GM18511 (cell line): ENCODE measurements around the gene C14orf39.

Experiments used
- ATAC-seq: cut with Tn5 transposase; IDR thresholded peaks from one replicate; pipeline ENCODE4 v1.9.1; 2021; ENCODE audit warnings: mild to moderate bottlenecking, moderate library complexity; ENCODE audit not compliant: unreplicated experiment

The C14orf39 gene

GRCh38 chr14:60485598-60486251, at the start of gene C14orf39:
C14orf39 (minus strand) TSS chr14:60486063; CDS start chr14:60485078, 985 bp downstream.
- ATAC-seq: no peak

DNA sequence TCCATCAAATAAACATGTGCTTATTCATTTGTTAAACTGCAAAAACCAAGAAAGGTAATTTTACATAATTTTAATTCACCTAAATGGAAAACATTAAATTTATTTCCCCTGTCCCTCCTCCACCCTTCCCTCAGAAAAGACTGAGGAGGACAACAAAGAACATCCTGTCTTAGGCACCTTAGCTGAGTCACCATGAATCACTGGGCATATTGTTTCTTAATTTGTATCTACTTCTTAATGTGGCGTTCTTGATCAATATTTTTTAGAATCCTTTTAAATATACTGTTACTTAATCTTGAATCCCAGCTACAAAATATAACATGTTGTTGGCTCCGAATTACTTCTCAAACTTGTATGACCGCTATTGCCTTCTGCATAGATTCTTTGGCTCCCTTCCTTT, 46.6 kb upstream of the C14orf39 start:
- no peak for ATAC-seq

DNA sequence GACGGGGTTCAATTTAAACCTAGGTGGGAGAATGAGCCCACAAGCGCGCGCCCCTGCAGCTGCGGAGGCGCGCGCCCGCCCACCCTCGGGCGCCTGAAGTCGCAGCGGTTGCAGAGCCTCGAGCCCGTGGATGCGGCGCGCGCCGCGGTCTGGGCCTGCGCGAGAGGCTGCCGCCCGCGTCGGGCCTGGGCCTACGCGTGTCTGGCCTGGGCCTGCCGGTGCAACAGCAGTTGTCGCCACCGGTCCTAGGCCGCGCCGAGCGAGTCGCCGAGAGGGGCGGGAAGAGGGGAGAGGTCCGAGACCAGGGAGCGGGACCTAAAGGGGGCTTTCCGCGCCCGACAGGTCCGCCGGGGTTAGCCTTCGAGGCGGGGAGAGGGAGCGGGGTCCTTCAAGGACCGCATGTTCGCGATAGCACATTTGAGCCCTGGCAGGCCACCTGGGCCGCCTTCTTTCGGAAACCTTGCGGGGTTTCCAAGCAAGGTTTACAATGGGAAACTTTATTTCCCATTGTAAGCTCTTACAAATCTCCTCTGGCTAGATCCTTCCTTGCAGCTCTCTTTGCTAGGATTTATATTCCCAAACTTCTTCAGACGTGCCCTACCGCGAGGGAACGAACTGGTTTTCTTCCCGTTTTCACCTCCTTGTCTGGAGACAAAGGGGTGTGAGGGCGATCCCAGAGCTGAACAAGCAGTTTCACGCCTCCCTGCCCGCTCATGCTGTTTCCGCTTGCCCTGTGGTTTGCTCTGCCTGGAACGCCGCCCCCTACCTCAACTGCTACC, 29.8 kb upstream of the C14orf39 start:
- ATAC-seq: no peak

DNA sequence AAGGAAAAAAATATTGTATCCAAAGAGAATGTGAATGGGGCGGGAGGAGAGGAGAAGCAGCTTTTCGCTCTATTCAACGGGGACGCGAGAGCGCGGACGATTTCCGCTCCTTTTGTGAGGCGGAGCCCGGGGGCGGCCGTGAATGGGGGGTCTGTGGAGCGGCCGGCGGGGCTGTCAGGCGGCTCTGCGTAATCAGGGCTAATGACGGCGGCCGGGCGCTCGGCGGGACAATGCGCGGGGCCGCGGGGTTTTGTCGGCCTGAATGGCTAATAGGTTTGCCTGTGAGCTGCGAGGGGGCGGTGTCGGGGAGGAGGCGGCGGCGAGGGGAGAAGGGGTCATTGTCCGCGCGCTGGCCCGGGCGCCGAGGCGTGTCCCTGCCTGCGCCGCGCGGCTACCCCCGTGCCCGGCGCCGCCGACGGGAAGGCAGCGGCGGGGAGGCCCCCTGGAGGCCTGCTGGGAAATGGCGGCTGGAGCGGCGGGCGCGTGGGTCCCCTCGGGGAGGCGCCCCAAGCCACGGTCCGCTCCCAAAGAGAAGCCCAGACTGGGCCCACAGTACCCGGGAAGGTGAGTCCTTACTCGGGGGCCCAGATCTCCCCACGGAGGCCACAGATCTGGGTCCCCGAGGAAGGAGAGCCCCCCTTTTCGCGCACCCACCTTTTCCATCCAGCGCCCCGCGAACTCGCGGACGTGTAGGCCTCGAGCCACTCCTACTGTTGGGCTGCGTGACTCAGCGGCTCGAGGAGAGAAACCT, 29.1 kb upstream of the C14orf39 start:
- ATAC-seq: peak; percentile 66

DNA sequence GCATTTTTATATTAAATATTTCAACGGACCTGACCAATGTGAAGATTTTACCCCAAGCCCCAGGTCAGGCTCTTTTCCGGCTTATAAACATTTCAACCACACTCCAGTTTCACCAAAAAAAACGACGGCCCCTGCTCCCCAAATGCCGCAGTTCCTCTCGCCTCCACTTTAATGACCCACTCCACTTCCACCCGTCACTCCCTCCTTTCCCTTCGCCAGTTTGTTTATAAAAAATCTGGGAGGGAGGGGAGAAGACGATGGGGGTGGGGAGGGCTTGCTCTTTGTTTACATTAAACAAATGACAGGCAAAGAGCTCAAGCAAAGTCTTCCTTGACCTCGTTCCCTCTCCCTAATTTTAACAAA, 28.5 kb upstream of the C14orf39 start:
- ATAC-seq: no peak

DNA sequence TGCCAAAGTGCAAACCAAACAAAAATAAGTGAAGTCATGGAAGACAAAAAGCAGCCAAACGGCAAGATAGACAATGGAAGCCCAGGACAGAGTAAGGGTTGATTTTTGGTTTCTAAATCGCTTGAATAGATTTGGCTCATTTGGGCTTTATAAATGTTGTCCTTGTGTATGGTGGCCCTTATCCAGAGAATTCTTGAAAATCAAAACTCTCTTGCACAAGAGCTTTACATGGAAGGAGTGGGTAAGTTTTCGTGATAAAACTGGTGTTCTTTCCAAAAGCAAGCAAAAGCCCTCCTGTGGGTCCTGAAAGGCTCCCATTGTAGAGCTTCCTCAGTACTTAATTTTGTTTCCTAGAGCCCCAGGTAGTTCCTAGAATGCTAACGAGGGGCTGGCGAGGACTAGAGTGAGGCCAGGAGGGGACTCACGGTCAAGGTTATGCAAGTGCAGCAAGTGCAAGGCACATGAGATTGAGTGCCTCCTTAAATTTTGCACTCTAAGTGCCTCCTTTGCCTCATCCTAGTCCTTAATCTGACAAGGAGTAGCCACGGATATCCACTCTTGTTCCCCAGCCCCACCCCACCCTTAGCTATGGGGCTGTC, 27.2 kb upstream of the C14orf39 start:
- ATAC-seq: no peak

GRCh38 chr14:60512126-60512525, 26.3 kb upstream of the C14orf39 start:
- no peak for ATAC-seq

- ATAC-seq: no peak
Observed at GRCh38 chr14:60510951-60511599, 25.2 kb upstream of the C14orf39 start.

DNA sequence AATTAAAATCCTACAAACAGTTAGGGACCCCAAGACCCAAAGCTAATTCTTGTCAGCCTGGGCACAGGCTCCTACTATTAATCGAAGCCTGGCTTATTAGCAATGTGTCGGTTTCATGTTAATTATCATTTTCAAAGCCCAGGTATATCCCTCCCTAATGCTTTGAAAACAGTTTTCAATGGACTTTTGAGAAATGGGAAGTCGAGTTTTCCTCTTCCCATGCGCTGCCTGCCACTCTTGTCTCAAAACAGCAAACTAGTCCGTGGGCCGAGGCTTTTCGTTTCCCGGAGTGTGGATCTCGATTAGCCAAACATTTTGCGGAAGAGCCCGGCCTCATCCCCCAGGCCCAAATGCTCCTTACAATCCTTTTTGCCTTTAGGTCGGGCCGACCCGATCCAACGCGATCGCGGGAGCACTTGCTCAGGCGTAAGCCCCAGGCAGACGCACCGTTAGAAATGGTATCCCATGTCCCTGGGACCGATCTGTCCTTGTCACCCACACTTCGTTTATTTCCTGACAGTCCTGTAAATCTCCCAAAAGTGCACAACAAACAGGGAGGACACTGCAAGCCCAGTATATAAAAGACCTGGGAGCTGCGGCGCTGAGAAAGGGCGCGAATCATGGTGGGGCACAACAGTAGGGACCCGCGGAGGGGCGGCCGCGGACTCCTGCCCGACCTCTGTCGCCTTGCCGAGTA, 24.5 kb upstream of the C14orf39 start:
- ATAC-seq: no peak

DNA sequence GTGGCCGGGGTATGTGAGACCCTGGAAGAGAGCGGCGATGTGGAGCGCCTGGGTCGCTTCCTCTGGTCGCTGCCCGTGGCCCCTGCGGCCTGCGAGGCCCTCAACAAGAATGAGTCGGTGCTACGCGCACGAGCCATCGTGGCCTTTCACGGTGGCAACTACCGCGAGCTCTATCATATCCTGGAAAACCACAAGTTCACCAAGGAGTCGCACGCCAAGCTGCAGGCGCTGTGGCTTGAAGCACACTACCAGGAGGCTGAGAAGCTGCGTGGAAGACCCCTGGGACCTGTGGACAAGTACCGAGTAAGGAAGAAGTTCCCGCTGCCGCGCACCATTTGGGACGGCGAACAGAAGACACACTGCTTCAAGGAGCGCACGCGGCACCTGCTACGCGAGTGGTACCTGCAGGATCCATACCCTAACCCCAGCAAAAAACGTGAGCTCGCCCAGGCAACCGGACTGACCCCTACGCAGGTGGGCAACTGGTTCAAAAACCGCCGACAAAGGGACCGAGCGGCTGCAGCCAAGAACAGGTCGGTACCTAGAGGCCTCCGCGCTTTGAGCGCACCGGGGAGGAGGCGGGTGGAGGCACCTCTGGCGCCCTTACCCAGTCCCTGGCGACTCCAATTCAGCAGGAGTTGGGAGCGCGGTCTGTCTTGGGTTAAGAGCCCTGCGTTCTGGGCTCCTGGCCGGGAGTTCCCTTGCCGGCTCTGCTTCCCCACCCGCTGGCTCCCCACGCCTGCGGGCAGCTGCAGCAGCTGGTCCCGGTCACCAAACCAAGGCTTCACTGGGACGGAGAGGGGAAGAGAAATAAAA, 23.8 kb upstream of the C14orf39 start:
- ATAC-seq: no peak

GRCh38 chr14:60508707-60509437, 23.0 kb upstream of the C14orf39 start, which contains the start of gene SIX6:
SIX6 (plus strand) TSS chr14:60509146; CDS start chr14:60509399, 253 bp downstream.
- ATAC-seq: no peak

DNA sequence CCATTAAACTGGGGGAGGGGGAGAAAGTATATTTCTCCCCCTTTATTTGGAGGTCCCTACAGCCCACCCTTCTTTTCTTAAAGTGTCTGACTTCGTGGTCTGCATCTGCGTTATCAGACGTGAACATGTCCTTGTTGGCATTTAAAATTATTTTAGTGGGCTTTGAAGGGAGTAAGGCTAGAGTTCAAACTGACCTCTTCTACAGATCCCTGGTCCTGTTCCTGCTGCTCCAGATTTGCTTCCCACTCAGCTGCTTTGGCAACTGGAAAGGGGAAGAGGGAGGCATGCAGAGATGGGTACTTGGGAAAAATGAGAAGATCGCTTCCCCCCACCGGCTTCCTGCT, 22.5 kb upstream of the C14orf39 start:
- ATAC-seq: no peak

DNA sequence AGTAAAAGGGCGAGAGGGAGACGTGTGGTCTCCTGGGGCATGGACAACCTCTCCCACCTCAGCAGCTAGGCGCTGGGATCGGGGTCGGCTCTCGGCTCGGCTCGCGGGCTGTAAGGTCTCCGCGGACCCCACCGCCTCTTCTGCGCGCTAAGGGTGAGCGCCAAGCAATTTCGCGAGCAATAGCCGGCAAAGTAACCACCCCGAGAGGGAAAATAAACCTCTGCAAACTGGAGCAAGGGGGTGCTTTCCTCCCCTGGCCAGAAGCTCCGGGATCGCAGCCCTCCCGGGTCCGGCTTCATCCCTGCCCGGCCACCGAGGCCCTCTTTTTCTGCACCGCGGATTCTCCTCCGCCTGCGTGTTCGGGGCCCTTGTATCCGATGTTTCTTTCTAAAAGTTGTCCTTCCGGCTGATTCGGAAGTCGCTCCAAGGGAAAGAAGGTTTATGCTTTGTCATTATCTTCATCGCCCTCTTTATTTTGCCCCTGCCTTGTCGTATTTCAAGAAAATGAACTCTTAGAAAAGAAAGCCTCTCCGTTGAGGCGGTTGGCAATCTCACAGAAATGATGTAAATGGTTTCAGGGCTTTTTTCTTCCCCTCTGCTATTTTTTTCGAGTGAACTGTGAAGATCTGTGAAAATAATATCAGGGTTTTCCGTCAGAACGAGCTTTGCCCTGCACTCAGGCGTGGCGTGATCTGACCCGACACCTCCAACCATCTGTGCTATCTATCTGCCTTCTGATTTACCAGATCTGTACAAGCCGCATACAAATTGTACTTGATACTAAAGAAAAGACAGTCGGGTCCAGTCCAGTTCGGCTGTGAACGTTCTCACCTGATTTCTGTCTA, 21.3 kb upstream of the C14orf39 start:
- no peak for ATAC-seq

DNA sequence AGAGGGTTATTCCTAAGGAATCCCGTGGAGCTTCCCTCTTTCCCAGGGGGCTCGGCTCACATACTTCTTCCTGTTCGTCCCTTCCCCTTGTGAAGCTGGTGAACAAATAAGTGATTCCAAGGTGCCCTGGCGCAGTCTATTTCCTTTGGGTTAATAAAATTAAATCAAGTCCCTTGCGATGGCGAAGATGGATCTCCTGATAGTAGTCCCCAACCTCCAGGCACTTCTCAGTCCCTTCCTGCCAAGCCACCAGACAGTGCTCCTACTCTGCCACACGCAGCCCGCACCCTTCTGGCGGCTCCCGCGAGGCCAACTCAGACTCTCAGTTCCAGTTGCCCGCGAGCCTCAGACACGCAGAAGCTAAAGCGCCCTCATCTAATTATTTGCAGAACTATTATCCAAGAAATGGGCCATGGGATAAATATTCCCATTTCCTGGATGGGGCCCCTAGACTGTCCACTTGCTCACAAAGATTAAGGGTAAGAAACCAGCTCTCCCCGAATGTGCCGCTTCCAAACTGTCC, 20.7 kb upstream of the C14orf39 start:
- no peak for ATAC-seq

DNA sequence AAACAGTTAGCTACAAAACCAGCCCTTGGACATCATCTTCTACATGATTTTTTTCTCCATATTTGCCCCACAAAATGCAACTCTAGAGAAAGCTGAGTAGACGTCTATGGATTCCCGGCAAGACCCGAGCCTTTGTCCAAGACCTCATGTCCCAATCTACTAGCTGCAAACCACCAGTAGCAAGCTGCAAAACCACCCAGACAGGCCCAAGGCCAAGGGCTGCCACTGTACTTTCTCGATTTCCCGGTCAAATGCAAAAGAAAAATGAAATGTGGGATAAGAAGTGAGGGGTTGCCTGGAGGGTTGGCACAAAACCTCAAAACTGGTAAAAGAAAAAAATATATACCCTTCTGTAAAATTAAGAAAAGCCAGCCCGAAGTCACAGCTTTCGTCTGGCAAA, 20.1 kb upstream of the C14orf39 start:
- no peak for ATAC-seq

DNA sequence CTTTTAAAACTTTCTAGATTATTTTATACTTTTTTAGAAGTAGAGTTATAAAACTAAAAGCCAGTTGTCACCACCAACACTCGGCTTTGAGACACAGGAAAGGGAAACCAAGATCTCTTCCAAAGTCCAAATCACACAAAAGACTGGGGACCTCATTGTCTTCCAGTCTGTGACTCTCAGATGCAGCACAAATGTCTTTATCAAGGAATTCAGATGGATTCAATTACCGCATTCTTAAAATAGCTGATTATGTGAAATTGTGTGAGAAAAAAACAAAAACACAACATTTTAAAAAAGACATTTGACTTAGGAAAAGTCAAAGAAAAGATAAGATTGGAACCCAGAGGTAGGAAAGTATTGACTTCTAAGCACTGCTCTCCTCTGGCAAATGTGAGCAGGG, 19.6 kb upstream of the C14orf39 start:
- ATAC-seq: no peak

DNA sequence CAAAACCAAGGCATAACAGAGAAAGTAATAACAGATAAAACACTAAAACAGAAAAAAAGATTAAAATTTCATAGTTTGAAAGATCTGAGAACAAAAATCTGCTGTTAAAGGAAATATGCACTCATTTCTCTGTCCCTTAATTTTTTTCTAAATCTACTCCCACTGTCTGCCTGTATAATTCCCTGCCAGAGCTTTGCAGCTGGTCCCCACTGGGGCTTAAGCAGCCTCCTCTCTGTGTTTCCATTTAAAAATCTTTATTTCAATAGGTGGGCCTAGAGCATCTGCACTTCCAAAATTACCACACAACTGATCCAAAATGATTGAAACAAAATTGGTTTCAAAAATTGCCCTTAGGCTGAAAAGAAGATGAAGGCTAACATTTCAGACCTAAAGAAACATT, 16.7 kb upstream of the C14orf39 start:
- ATAC-seq: no peak

DNA sequence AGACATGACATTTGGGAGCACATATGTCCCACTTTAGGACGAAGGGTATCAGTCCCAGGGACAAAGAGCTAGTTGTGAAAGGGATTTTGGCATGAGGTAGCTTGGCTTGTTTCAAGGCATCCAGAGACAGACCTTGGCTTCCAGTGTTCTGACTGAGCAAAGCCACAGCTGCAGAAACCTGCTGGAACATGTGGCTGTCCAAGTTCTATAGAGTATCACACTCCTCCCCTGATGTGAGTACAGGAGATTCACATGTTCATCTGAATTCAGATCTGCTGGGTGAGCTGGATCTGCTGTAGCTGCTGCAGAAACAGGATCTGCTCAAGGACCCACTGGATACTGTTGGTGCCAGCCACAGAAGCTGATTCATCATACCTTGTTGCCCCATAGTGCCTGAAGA, 10.1 kb upstream of the C14orf39 start:
- ATAC-seq: no peak
